Cardiac fibroblast (primary cell): ENCODE measurements around the gene CYP11A1.

Experiments
- DNase-seq, 2 donors: peaks; one replicate each; pipeline versions ENCODE4 v3.0.0 to v3.0.0-alpha.2; 2010; ENCODE audit warnings: low read depth in 2 of 2
- H3K4me3 ChIP-seq, 2 donors: replicated peaks in 1 of 2; 1 replicate in 1 of 2; 2 replicates in 1 of 2; pipeline ENCODE4 v1.5.1; 2011; ENCODE audit warnings: low read depth in 2 of 2, low read length in 2 of 2, mild to moderate bottlenecking in 2 of 2, moderate library complexity in 1 of 2
- TF ChIP-seq, protein P1 (sequence below): IDR thresholded peaks from one replicate; pipeline ENCODE4 v1.5.1; 2011; ENCODE audit warnings: low read depth, mild to moderate bottlenecking, low read length, inconsistent platforms

Gene CYP11A1

GRCh38 chr15:74316141-74316540 is 51.3 kb downstream of the CYP11A1 start:
- DNase-seq, result peak in 1 of 2 donors; percentile 9
- TF ChIP-seq, protein P1, sequence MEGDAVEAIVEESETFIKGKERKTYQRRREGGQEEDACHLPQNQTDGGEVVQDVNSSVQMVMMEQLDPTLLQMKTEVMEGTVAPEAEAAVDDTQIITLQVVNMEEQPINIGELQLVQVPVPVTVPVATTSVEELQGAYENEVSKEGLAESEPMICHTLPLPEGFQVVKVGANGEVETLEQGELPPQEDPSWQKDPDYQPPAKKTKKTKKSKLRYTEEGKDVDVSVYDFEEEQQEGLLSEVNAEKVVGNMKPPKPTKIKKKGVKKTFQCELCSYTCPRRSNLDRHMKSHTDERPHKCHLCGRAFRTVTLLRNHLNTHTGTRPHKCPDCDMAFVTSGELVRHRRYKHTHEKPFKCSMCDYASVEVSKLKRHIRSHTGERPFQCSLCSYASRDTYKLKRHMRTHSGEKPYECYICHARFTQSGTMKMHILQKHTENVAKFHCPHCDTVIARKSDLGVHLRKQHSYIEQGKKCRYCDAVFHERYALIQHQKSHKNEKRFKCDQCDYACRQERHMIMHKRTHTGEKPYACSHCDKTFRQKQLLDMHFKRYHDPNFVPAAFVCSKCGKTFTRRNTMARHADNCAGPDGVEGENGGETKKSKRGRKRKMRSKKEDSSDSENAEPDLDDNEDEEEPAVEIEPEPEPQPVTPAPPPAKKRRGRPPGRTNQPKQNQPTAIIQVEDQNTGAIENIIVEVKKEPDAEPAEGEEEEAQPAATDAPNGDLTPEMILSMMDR, result no peak
- no peak overlapping the region for H3K4me3 ChIP-seq

- TF ChIP-seq, protein P1, result no peak
- no peak for DNase-seq
Measured at GRCh38 chr15:74315626-74316025, 51.8 kb downstream of the CYP11A1 start.

GRCh38 chr15:74314795-74315438 is 52.5 kb downstream of the CYP11A1 start:
- TF ChIP-seq, protein P1, result no peak
- DNase-seq, result no peak
- H3K4me3 ChIP-seq, result no peak overlapping the region

More at GRCh38 chr15:74315626-74316025, 51.8 kb downstream of the CYP11A1 start:
- no peak overlapping the region for H3K4me3 ChIP-seq

GRCh38 chr15:74313889-74314288 is 53.6 kb downstream of the CYP11A1 start:
- no peak overlapping the region for H3K4me3 ChIP-seq
- TF ChIP-seq, protein P1, result no peak
- DNase-seq, result no peak

- H3K4me3 ChIP-seq, result no peak overlapping the region
- DNase-seq, result no peak
- TF ChIP-seq, protein P1, result no peak
Measured at GRCh38 chr15:74312445-74313007, 54.9 kb downstream of the CYP11A1 start.

DNA sequence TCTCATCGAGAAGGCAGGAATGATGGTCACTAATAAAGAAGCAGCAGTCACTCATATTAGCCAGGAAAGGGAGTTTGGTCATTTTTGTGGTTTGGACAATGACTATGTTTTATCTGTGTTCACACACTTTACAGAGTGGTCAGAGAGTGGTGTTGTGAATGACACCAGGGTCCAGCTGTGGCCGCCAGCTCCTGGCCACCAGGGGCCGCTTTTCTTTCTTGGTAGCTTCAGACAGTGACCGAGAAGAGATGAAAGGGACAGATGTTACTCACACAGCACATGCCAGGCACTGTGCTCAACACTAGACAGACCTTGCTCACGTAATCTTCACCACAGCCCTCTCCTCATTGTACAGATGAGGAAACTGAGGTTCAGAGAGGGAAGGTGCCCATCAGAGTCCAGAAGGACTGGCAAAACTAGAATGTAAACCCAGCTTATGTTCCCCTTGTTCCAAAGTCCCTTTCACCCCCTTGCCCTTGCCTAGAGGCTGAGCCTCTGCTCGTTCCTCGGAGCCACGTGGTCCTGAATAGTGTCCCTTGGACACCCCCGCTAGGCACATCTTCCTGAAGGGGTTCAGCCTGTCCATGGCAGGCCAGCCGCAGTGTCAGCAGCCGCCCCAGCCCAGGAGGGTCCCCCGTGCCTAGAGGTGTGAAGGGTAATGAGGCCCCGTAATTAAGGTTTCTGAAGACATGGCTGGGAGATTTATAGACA is 55.6 kb downstream of the CYP11A1 start:
- TF ChIP-seq, protein P1, result peak; percentile 77
- H3K4me3 ChIP-seq, result no peak overlapping the region
- peak; percentile 24 to 57 for DNase-seq
